OCI-LY3 (cell line): ENCODE data around the gene GLIS1.

Experiments
- EZH2phosphoT487 ChIP-seq: fragments of 200-600 bp; shearing (Covaris generic); IDR thresholded peaks from 2 replicates; pipeline ENCODE4 v1.6.1; 2018; ENCODE audit warnings: antibody characterized with exemption, mixed run types, low read depth
- TF ChIP-seq, protein P1 (sequence below): fragments of 200-600, 300-600 bp; sonication (generic); IDR thresholded peaks from 2 replicates; pipeline ENCODE4 v1.5.1; 2014; ENCODE audit warnings: antibody characterized with exemption, low read length, low read depth

DNA sequence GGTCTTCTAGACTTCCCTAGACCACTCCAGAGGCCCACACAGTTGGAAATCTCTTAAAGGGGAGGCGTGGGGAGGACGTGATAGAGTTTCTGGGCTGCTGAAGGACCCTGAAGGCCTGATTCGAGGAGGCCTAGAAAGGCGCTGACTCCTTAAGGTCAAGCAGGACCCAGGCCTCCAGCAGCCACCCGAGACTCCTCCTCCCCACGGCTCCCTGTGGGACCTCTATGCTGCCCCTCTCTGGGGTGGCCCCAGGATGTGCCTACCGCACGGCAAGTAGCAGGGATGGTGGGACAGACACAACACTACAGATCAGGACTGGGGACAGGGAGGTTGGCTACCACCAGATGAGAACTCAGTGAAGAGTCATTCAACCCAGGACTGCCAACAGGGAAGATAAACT, 77.5 kb downstream of the GLIS1 start:
- TF ChIP-seq, protein P1, sequence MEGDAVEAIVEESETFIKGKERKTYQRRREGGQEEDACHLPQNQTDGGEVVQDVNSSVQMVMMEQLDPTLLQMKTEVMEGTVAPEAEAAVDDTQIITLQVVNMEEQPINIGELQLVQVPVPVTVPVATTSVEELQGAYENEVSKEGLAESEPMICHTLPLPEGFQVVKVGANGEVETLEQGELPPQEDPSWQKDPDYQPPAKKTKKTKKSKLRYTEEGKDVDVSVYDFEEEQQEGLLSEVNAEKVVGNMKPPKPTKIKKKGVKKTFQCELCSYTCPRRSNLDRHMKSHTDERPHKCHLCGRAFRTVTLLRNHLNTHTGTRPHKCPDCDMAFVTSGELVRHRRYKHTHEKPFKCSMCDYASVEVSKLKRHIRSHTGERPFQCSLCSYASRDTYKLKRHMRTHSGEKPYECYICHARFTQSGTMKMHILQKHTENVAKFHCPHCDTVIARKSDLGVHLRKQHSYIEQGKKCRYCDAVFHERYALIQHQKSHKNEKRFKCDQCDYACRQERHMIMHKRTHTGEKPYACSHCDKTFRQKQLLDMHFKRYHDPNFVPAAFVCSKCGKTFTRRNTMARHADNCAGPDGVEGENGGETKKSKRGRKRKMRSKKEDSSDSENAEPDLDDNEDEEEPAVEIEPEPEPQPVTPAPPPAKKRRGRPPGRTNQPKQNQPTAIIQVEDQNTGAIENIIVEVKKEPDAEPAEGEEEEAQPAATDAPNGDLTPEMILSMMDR = no peak
- TF ChIP-seq EZH2phosphoT487 = no peak
